Measurements from ENCODE around the gene FRG1. TPM values are rescaled to one million over a fixed set of nuclear protein-coding genes. Genes with fewer than 3 reads are reported as not detected.
"Not testable (repeated sequence)": the region's sequence is repeated elsewhere in the genome, so short reads cannot be mapped to it uniquely, and the experiment has no call there.

The FRG1 gene
- polyA plus RNA-seq (ENCODE audit: insufficient read length in 12 of 12): 10 to 100 TPM in 11 of 12 donors, not detected in 1; 30.6 to 64.9 (median 39.9) TPM
- long read RNA-seq, donor 1, transcript FRG1-201 (9 exons, 1,074 nt): major isoform, 14 of 19 reads
- long read RNA-seq, donor 1, partial matches to known transcripts: 5 of 19 reads
- long read RNA-seq, donor 1, other reads (novel, unspliced or antisense): 0 of 19 reads
- long read RNA-seq, donor 2, transcript FRG1-201 (9 exons, 1,074 nt): major isoform, 10 of 10 reads
- long read RNA-seq, donor 2, partial matches to known transcripts: 0 of 10 reads
- long read RNA-seq, donor 2, other reads (novel, unspliced or antisense): 0 of 10 reads
- long read RNA-seq, donor 3, partial matches to known transcripts: 0 of 2 reads
- long read RNA-seq, donor 3, other reads (novel, unspliced or antisense): 0 of 2 reads
- long read RNA-seq, donor 4, transcript FRG1-201 (9 exons, 1,074 nt): major isoform, 6 of 6 reads
- long read RNA-seq, donor 4, partial matches to known transcripts: 0 of 6 reads
- long read RNA-seq, donor 4, other reads (novel, unspliced or antisense): 0 of 6 reads
- long read RNA-seq, donor 5, transcript FRG1-201 (9 exons, 1,074 nt): major isoform, 20 of 20 reads
- long read RNA-seq, donor 5, partial matches to known transcripts: 0 of 20 reads
- long read RNA-seq, donor 5, other reads (novel, unspliced or antisense): 0 of 20 reads
- long read RNA-seq, donor 6, transcript FRG1-201 (9 exons, 1,074 nt): major isoform, 6 of 6 reads
- long read RNA-seq, donor 6, partial matches to known transcripts: 0 of 6 reads
- long read RNA-seq, donor 6, other reads (novel, unspliced or antisense): 0 of 6 reads
- long read RNA-seq, donor 7, transcript FRG1-201 (9 exons, 1,074 nt): major isoform, 9 of 9 reads
- long read RNA-seq, donor 7, partial matches to known transcripts: 0 of 9 reads
- long read RNA-seq, donor 7, other reads (novel, unspliced or antisense): 0 of 9 reads
- long read RNA-seq, donor 8, transcript FRG1-201 (9 exons, 1,074 nt): major isoform, 19 of 19 reads
- long read RNA-seq, donor 8, partial matches to known transcripts: 0 of 19 reads
- long read RNA-seq, donor 8, other reads (novel, unspliced or antisense): 0 of 19 reads
- long read RNA-seq, donor 9, transcript FRG1-201 (9 exons, 1,074 nt): major isoform, 10 of 10 reads
- long read RNA-seq, donor 9, partial matches to known transcripts: 0 of 10 reads
- long read RNA-seq, donor 9, other reads (novel, unspliced or antisense): 0 of 10 reads
- long read RNA-seq, donor 10, transcript FRG1-201 (9 exons, 1,074 nt): major isoform, 12 of 12 reads
- long read RNA-seq, donor 10, partial matches to known transcripts: 0 of 12 reads
- long read RNA-seq, donor 10, other reads (novel, unspliced or antisense): 0 of 12 reads
- long read RNA-seq, donor 11, transcript FRG1-201 (9 exons, 1,074 nt): major isoform, 8 of 8 reads
- long read RNA-seq, donor 11, partial matches to known transcripts: 0 of 8 reads
- long read RNA-seq, donor 11, other reads (novel, unspliced or antisense): 0 of 8 reads

DNA sequence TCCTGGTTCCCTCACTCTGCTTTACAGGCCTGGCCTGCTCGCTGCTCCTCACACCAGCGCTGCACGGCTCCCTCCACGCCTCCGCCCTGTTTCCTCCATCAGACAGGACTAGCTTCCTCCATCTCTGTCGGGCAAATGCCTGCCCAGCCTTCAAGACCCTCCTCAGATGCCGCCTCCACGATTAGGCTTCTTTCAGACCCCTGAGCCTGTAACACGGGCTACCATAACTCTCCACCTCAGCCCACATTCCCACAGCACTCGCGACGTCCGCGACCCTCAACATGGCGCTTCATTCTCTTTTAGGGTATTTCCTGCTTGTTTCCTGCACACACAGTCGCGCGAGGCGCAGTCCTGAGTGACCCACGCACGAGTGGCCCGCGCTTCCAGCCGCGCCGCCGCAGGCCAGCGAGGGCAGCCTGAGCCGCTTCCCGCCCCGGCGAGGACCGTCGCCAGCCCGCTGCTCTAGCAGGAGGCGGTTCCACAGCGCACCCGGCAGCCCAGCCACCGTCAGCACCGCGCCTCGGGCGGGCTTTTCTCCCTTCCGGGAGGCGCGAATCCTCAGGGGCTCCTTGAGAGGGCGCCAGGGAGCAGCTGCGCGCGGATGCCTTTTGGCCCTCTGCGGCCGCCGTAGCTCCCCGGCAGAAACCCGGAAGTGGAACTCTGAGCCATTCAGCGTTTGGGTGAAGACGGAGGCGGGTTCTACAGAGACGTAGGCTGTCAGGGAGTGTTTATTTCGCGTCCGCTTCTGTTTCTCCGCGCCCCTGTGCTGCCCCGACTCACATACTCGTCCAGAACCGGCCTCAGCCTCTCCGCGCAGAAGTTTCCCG lies at the start of gene FRG1:
Gene FRG1, plus strand, starts transcription at position 695 of the 827 bp plus-strand sequence. CDS start 138 bp downstream, outside the sequence.
- peak; percentile 95 for DNase-seq

DNA sequence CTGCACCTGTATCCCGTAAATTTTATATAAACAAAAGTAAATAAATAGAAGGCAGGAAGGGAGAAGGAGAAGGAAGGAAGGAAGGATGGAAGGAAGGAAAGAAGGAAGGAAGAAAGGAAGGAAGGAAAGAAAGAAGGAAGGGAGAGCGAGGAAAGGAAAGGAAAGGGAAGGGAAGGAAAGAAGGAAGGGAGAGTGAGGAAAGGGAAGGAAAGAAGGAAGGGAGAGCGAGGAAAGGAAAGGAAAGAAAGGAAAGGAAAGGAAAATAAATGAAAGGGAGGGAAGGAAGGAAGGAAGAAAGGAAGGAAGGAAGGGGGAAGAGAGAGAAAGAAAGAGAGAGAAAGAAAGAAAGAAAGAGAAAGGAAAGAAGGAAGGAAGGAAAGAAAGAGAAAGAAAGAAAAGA lies 43.0 kb upstream of the FRG1 start:
- DNase-seq: no peak

DNA sequence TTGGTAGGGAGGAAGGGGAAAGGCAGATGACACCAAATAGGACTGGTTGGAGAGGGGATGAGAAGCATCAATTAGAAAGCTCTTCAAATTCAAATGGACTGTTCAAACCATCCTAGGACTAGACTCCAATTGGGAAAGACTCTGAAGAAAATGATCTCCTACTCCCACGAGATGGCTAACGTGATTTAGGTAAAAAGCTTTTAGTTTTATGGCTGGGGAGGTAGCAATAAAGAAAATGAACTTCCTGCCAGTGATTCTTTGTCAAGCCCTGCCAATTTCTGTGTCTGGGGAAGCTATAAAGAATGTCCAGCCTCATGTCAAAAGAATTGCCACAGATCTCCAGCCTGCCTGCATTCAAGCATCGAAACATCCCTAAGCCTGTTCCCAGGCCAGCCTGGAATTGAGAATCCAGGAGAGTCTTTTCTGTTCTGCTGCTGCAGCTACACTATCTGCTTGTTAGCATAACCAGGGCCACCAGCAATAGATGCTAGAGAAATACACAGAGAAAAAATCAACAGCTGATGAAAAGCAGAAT lies 41.1 kb upstream of the FRG1 start:
- peak; percentile 29 for DNase-seq

DNA sequence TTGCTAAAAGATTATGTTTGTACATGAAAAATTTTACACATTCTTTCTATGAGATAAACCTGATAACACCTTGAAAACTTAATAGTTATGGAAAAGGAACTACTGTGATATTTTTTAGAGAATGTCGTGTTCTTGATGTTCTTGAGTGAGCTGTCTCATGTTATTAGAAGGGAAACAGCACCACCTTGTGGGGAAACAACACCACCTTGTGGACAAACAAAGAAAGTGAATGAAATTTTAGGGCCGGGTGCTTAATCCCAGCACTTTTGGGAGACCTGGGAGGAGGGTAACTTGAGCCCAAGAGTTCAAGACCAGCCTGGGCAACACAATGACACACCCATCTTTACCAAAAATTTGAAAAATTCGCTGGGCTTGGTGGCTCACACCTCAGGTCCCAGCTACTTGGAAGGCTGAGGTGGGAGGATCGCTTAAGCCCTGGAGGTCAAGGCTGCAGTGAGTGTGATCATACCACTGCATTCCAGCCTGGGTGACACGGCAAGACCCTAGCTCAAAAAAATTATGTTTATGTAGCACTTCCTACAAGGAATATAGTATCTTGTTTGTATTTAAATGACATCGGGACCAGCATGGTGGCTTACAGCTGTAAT lies 36.1 kb upstream of the FRG1 start:
- DNase-seq: peak; percentile 66

DNA sequence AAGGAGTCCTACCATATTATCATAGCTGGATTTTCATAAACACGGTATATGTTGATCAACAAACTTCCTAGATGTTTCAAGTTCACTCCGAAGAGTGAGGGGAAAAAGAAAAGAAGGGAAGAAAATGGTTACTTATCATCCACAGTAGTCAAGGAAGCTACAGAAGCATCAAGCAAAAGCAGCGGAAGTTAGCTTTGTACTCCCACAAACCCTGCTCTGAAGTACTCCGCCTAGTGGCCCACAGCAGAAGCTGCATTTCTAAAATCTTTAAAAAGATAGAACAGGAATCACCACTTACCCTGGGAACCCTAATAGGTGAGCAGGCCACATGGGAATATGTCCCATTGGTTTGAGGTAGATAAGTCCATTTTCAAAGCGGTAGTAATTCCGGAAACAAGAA lies 28.5 kb upstream of the FRG1 start:
- no peak for DNase-seq

DNA sequence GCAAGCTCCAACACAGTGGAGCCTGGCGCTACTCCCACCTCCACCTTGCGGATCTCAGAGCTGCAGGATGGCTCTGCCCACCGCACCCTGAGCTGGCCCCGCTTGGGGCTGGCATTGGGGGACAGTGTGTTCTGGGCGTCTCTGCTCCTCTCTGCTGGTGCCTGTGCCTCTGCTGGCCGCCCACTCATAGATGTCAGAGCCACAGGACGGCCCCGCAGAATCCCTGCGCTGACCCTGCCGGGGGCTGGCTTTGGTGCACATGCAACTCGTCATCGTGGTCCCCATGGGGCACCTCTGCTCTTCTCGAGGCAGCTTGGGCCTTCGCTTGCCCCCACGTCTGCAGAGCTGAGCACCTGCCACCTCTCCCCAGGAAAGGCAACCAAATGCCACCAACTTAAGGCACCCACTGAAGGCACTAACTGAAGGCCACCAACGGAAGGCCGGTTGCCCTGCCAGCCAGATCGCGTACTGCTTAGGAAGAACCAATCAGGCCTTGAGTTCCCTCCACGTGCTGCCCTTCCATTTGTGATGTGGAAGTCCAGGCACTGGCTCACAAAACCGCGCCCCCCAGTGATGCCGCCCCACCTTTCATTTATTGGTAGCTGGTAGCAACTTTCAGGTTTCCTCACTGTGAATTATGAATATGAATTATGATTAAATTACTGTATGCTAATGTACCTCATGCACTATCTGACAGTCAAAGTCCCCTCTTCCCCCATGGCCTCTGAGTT lies 23.3 kb upstream of the FRG1 start:
- no peak for DNase-seq

DNA sequence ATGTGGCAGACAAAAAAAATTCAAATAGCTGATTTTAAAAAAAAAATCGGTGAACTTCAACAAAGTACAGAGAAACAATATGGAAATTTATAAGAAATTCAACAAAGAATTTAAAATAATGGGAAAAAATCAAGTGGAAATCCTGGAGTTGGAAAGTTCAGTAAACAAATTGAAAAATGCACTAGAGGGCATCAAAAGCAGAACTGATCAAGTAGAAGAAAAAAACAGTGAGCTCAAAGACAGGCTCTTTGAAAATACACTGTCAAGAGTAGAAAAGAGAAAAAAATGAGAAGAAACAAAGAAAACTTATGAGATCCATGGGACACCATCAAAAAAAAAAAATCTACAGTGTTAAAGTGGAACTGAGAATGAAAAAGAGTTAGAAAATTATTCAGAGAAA lies 19.6 kb upstream of the FRG1 start:
- no peak for DNase-seq

DNA sequence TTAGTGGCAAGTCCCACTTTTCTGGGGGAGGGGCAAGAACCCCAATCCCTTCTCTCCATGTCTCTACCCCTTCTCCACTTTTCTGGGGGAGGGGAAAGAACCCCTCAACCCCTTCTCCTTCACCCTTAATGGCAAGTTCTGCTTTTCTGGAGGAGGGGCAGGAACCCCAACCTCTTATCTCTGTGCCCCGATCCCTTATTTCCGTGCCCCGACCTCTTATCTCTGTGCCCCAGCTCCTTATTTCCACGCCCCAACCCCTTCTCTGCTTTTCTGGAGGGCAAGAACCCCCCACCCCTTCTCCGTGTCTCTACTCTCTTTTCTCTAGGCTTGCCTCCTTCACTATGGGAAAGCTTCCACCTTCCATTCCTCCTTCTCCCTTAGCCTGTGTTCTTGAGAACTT lies 13.9 kb upstream of the FRG1 start:
- DNase-seq: not testable (repeated sequence)

DNA sequence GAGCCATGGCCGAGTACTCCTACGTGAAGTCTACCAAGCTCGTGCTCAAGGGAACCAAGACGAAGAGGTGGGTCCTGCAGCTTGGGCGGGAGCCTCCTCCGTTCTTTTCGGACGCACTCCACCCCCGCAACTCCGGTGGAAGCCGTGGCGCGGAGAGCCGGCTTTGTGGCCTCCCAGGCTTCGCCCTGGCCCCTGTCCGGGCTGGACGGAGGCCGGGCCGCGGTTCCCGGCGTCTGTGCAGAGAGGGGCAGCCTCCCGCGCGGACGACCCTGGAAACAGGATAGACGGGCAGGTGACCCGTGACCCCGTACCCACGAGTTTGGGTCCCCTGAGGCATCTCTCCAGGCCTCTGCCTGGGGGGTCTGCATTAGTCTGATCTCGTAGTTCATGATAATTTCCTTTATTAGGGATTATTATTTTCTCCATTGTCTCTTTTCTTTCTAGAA lies 356 bp downstream of the FRG1 start:
- DNase-seq: no peak

DNA sequence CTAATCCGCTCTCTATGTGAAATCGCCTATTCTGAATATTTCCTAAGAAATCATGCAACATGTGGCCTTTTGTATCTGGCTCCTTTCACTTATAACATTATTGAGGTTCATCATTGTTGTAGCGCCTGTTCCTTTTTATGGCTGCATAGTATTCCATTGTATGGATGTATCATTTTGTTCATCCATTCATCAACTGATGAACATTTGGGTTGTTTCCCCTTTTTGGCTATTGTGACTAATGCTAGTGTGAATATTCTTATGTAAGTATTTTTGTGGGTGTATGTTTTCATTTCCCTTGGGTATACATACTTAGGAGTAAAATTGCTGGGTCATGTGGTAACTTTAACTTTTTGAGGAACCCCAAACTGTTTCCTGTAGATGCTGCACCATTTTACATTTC lies 1.7 kb downstream of the FRG1 start:
- not testable (repeated sequence) for DNase-seq

DNA sequence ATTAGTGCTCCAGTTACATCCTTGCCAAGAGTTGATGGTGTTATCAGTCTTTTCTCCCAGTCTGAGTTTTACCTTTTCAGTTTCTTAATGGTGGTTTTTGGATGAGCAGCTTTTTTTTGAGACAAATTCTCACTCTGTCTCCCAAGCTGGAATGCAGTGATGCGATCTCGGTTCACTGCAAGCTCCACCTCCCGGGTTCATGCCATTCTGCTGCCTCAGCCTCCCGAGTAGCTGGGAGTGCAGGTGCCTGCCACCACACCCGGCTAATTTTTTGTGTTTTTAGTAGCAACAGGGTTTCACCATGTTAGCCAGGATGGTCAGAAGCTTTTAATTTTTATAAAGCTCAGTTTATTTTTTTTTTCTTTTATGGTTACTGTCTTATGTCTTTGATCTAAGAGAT lies 3.4 kb downstream of the FRG1 start:
- DNase-seq: not testable (repeated sequence)

DNA sequence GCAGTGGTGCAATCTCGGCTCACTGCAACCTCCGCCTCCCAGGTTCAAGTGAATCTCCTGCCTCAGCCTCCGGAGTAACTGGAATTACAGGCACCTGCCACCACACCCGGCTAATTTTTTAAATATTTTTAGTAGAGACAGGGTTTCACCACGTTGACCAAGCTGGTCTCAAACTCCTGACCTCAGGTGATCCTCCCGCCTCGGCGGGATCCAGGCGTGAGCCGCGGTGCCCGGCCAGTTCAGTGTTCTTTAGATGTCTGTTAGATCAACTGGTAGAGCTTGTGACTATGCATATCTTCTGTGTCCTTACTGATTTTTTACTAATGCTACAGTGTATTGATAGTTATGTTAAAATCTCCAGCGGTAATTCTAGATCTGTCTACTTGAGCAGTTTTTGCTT lies 6.2 kb downstream of the FRG1 start:
- DNase-seq: not testable (repeated sequence)

DNA sequence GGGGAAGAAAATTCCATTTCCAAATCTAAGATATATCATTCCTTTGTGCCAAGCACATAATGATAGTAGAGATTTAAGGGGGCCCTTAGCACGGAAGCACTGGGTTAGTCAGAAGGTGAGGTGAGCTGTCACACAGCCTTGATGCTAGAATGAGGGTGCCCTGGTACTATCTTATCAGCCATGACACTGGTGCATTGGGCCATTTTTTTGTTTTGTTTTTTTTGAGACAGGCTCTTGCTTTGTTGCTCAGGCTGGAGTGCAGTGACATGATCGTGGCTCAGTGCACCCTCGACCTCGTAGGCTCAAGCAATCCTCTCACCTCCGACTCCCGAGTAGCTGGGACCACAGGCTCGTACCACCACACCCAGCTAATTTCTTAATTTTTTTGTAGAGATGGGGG lies 7.8 kb downstream of the FRG1 start:
- not testable (repeated sequence) for DNase-seq

DNA sequence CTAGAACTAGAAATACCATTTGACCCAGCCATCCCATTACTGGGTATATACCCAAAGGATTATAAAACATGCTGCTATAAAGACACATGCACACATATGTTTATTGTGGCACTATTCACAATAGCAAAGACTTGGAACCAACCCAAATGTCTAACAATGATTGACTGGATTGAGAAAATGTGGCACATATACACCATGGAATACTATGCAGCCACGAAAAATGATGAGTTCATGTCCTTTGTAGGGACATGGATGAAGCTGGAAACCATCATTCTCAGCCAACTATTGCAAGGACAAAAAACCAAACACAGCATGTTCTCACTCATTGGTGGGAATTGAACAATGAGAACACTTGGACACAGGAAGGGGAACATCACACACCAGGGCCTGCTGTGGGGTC lies 28.6 kb downstream of the FRG1 start:
- DNase-seq: not testable (repeated sequence)

DNA sequence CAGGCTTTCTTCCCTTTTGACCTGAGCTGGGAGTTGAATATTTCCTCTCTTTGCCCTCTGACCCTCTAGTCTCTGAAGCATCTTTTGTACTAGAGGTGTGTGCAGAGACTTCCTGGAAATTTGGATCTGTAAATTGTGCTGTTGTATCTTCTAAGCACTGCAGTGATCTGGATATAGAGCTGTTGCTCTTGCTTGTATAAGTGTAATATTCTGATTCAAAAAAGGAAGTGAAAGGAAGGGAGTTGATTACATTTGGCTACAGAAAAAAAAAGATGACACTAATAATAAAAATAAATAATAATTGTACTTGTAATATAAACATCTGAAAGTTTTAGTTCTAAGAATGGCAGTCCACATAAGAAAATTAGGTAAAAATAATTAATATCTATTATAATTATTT lies 33.0 kb downstream of the FRG1 start:
- DNase-seq: no peak

DNA sequence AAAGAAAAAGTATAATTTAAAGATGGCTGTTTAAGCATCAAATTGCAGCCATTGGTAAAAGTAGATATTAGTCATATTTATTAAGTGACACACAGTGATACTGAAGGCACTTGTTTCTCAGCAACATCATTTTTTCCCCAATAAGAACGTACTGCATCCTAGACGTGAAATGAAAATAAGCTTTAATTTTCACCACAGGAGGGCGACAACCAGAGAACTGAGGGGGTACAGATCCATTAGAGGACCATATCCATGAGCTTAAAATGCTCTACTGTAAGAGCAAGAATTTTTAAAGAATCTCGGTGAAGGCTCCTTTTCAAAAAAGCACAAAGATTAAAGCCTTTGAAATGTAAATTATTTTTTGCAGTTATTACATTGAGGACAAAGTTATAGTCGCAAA lies 33.4 kb downstream of the FRG1 start:
- no peak for DNase-seq

DNA sequence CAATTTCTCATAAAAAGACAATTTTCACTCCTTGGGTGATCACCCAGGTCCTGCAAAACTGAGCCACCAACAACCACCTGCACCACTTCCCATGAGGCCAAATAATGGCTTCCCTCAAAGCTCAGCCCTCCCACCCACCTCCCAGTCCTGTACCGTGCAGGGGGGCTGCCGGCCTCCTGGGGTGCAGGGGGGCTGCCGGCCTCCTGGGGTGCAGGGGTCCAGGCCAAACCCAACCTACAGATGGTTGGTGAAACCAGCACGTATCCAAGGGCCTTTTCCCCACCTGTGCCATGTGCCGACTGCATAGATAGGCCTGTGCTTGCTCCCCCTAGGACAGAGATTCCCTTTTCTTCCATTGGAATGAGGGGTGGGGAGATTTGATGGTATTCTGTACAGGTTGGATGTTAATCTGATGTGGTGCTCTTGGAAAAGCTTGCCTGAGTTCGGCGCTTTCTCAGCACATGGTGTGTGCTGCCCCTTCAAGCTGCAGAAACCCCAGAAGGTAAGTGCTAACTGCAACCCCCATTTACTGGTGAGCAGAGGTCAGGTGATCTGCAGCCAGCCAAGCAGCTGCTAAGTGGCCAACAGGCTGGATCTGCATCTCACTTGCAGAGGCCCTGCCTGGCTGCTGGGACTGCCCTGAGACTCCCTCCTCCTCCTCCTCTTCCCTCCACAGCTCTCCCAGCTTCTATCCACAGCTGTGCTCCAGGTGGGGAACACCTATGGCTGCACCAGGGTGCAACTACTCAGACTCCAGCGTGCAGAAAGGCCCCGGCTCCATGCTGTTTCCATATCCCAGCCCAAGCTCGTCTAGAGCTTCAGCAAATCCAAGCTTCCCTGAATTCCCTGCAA lies 38.8 kb downstream of the FRG1 start:
- no peak for DNase-seq

DNA sequence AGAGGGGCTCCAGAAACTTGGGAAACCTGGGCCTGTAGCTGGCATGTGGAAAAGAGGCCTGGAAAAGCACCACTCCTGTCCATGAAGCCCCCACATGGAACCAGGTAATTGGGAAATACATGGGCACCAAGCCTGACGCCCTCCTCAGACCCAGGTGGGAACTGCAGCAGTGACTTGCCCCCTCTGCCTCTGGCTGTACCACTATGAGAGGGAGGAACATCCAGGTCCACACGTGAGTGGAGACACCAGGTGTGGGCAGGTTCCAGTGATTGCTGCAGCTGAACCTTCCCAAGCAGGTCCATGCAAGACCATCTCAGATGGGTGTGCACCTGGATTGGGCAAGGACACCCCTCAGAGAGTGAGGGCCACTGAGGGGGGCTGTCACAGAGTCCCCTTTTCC lies 39.6 kb downstream of the FRG1 start:
- not testable (repeated sequence) for DNase-seq

All from muscle of arm (tissue), 14 donors.